Left colon (tissue), 2 donors: ENCODE measurements around the gene GFOD1. TPM values are rescaled to one million over a fixed set of nuclear protein-coding genes. Genes with fewer than 3 reads are reported as not detected.
"Not testable (repeated sequence)": the region's sequence is repeated elsewhere in the genome, so short reads cannot be mapped to it uniquely, and the experiment has no call there.

ENCODE experiments used
- ATAC-seq: fragments of 200-7000 bp; cut with Tn5 transposase; one replicate; pipeline ENCODE4 v1.9.1; 2020; ENCODE audit warnings: mild to moderate bottlenecking, moderate library complexity
- DNase-seq, 2 donors: peaks; one replicate each; pipeline ENCODE4 v3.0.0-alpha.2; 2020
- intact Hi-C, 2 donors: fragments of 100-400 bp; cut with DNase I in 1 of 2; cut with micrococcal nuclease in 1 of 2; formaldehyde crosslinking; loops; one replicate each; pipeline versions ENCODE4 v1.11.2 to v1.14.0; 2022; cut with DNase I, micrococcal nuclease
- total RNA-seq, 2 donors: library from RNA; stranded (reverse); fragmentation: NEBNext Ultra II Directional; extraction: Animal tissue kit (Norgen Biotek cat#: 25700); gene quantifications; one replicate each; pipeline ENCODE4 v1.2.1, GENCODE V29; 2021
- donor health status: DM: no; HTN: no; CAD: no.
- donor health status: DM: yes; HTN: yes; CAD: no.

The GFOD1 gene
- total RNA-seq, 2 donors from 2014 or later, result 9.2 to 15.9 TPM

DNA sequence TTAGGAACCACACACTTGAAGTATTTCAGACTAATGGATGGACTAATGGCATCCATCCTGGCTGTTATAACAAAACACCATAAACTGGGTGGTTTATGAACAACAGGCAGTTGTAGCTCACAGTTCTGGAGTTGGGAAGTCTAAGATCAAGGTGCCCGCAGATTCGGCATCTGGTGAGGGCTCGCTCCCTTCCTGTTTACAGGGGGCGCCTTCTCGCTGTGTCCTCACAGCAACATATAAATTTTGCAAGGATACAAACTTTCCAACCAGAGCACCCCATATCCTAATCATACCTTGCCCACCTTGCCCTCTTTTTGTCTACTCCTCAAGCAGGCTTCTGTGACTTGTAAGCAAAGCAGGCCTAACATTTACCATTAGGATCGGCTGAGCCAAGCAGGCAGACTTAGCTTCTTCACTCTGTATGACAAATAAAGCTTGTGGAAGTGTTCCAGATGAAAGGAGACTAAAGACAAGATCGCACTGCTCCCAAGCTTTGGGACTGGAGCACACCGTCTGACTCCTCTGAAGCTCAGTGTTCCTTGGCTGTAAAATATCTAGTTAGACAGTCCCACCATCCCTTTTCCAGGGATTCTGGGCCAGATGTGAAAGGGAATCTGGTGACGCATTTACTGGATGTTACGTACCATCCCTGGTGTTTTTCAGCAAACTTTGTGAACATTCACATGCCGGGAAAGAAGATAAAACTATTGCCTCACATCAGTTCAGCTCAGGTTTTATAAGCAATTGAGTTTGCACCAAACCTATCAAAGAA lies 34.9 kb downstream of the GFOD1 start:
- no peak for DNase-seq
- intact Hi-C loops, result no loop called here
- ATAC-seq, result no peak

- intact Hi-C loops, result no loop called here
- ATAC-seq (no peak), DNase-seq (no peak)
Measured at GRCh38 chr6:13451181-13451895, 36.1 kb downstream of the GFOD1 start.

- ATAC-seq, result no peak
- intact Hi-C loops, result no loop called here
- DNase-seq, result no peak
Measured at GRCh38 chr6:13450628-13451027, 36.8 kb downstream of the GFOD1 start.

- no peak for ATAC-seq
- no peak for DNase-seq
- intact Hi-C loops, result no loop called here
Measured at GRCh38 chr6:13447949-13448724, 39.3 kb downstream of the GFOD1 start.

GRCh38 chr6:13446381-13446780 lies 41.0 kb downstream of the GFOD1 start:
- ATAC-seq (no peak), DNase-seq (no peak)
- intact Hi-C loops, result no loop called here

DNA sequence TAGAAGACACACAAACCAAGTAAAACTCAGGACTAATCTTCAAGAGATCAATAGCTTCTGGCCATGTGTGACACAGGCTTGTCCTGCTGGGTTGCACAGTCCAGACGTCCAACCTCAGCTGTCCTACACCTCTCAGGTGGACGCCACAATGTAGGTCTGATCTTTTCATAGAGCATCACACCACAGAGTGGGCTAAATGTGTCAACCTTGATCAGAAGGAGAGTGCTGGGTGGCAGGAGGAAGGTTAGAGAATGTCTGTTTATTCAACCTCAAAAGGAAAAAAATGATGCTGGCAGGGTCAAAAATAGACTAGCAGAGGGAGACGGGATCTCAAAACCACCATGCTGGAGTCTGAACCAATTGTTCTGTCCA lies 41.7 kb downstream of the GFOD1 start:
- no peak for DNase-seq
- intact Hi-C loops, result no loop called here
- no peak for ATAC-seq

DNA sequence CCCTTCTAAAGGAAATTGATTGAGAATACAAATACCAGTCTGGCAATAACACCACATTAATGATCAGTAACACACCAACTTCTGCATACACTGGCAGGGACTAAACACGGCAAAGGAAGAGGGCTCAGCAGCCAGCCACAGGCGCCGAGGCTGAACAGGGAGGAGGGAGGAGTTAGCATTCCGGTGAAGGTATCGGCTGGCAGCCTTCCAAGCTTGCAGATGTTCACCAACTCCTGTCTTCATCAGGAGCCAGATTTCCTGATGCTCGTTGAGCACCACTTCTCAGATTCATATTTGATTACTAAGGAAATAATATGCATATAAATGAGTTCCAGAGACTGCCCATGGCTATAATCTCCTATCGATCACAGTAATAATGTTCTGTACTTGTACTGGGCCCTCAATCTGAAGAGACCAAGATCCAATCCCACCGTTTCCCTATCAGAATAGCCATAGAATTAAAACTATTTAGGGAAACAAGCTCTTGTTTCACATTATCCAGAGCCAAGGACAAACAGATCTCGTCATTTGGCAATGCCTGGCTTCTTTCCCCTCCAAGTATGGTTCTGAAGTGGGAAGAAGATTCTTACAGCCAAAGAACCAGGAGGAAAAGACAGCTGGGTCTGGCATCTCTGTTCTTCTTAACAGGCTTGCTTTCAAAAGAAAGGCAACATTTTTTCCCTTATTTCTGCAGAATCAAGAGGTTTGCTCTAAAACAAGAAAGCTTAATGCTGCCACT lies 42.2 kb downstream of the GFOD1 start:
- DNase-seq, result peak; percentile 89 to 94
- intact Hi-C loops, result no loop called here
- ATAC-seq, result peak; percentile 89

- ATAC-seq (peak; percentile 85), DNase-seq (no peak)
- intact Hi-C loops, result no loop called here
Measured at GRCh38 chr6:13444604-13445003, 42.8 kb downstream of the GFOD1 start.

DNA sequence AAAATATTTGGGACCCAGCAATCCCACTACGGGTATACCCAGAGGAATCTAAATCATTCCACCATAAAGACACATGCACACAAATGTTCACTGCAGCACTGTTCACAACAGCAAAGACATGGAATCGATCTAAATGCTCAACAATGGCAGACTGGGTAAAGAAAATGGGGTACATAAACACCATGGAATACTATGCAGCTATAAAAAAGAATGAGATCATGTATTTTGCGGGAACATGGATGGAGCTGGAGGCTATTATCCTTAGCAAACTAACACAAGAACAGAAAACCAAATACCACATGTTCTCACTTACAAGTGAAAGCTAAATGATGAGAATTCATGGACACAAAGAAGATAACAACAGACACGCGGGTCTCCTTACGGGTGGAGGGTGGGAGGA lies 43.4 kb downstream of the GFOD1 start:
- intact Hi-C loops, DNase-seq, ATAC-seq: not testable (repeated sequence)

GRCh38 chr6:13441778-13442177 lies 45.6 kb downstream of the GFOD1 start:
- peak; percentile 36 for ATAC-seq
- no peak for DNase-seq
- intact Hi-C loops, result no loop called here

- ATAC-seq (no peak), DNase-seq (no peak)
- intact Hi-C loops, result no loop called here
Measured at GRCh38 chr6:13439644-13440043, 47.8 kb downstream of the GFOD1 start.

GRCh38 chr6:13438126-13438525 lies 49.3 kb downstream of the GFOD1 start:
- DNase-seq (no peak), ATAC-seq (no peak)
- intact Hi-C loops, result no loop called here

DNA sequence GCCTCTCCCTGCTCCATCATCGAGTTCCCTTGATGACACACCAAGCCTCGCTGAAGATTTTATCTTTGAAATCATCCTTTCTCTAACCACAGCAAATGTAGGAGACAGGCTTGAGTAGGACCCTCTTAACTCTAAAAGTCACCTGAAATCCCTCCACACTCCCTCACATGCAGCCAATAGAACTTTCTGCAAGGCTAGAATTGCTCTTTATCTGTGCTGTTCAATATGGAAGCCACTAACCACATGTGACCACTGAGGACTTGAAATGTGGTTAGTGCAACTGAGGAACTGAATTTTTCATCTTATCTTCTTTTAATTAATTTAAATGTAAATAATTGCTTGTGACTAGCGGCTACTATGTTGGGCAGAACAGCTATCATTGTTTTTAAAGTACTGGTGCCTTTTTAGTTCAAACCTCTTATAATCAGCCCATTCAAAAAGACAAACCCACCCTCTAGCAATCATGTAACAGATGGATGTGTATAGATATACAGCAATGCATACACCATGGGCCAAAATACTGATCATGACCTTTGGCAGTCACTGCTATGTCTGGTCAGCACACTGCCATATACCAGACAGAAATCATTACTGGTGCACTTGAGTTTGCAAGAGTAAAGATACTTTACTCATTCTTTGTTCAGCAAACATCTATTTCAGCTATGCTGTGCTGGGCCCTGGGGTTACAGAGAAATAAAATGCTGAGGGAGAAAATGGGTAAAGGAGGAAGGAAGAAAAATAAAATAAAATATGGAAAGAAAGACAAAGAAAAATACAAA lies 50.0 kb downstream of the GFOD1 start:
- intact Hi-C loops, result no loop called here
- ATAC-seq, result no peak
- no peak for DNase-seq

- DNase-seq, result no peak
- no peak for ATAC-seq
- intact Hi-C loops, result no loop called here
Measured at GRCh38 chr6:13436399-13437217, 50.8 kb downstream of the GFOD1 start.

- ATAC-seq (no peak), DNase-seq (no peak)
- intact Hi-C loops, result no loop called here
Measured at GRCh38 chr6:13435477-13436246, 51.7 kb downstream of the GFOD1 start.

- ATAC-seq, result no peak
- intact Hi-C loops, result no loop called here
- no peak for DNase-seq
Measured at GRCh38 chr6:13434777-13435176, 52.6 kb downstream of the GFOD1 start.
